H9 (cell line): ENCODE results near the gene ARL8A. TPM values are rescaled to one million over a fixed set of nuclear protein-coding genes. Genes with fewer than 3 reads are reported as not detected.

Experiments
- DNase-seq: peaks from one replicate; pipeline ENCODE4 v3.0.0-alpha.2; 2017
- H2AFZ ChIP-seq: one replicate; pipeline ENCODE4 v1.6.1; 2013; ENCODE audit warnings: mild to moderate bottlenecking, low read length, control low read depth, moderate library complexity
- H2AK5ac ChIP-seq: 2 replicates; pipeline ENCODE4 v1.6.1; 2013; ENCODE audit warnings: low read length, control low read depth, mixed read lengths; ENCODE audit not compliant: insufficient read length
- H2BK120ac ChIP-seq: one replicate; pipeline ENCODE4 v1.6.1; 2013; ENCODE audit warnings: low read depth, mild to moderate bottlenecking, low read length, control low read depth, inconsistent platforms; ENCODE audit not compliant: poor library complexity, severe bottlenecking
- H2BK12ac ChIP-seq: 2 replicates; pipeline ENCODE4 v1.6.1; 2013; ENCODE audit warnings: low read length, control low read depth, mixed read lengths, low read depth; ENCODE audit not compliant: insufficient read length
- H2BK15ac ChIP-seq: 2 replicates; pipeline ENCODE4 v1.6.1; 2013; ENCODE audit warnings: low read depth, low read length, control low read depth
- H2BK20ac ChIP-seq: one replicate; pipeline ENCODE4 v1.6.1; 2013; ENCODE audit warnings: low read depth, mild to moderate bottlenecking, low read length, control low read depth, inconsistent platforms; ENCODE audit not compliant: poor library complexity, severe bottlenecking
- H2BK5ac ChIP-seq: 2 replicates; pipeline ENCODE4 v1.6.1; 2013; ENCODE audit warnings: low read length, control low read depth, mixed read lengths; ENCODE audit not compliant: insufficient read length
- H3K14ac ChIP-seq: 2 replicates; pipeline ENCODE4 v1.6.1; 2013; ENCODE audit warnings: low read length, control low read depth; ENCODE audit not compliant: insufficient read depth
- H3K18ac ChIP-seq: 2 replicates; pipeline ENCODE4 v1.6.1; 2013; ENCODE audit warnings: low read depth, mild to moderate bottlenecking, mixed read lengths, low read length, control low read depth; ENCODE audit not compliant: insufficient read length
- H3K23ac ChIP-seq: 2 replicates; pipeline ENCODE4 v1.6.1; 2013; ENCODE audit warnings: low read length, control low read depth, mixed read lengths, low read depth; ENCODE audit not compliant: insufficient read length
- H3K23me2 ChIP-seq: 2 replicates; pipeline ENCODE4 v1.6.1; 2013; ENCODE audit warnings: low read depth, mild to moderate bottlenecking, mixed read lengths, low read length, control low read depth; ENCODE audit not compliant: insufficient read length, poor library complexity, severe bottlenecking
- H3K27ac ChIP-seq: 2 replicates; pipeline ENCODE4 v1.5.1; 2013; ENCODE audit warnings: low read length, control low read depth, mixed read lengths, low read depth; ENCODE audit not compliant: insufficient read length
- H3K27me3 ChIP-seq: 2 replicates; pipeline ENCODE4 v1.6.1; 2013; ENCODE audit warnings: low read length, control low read depth, inconsistent platforms; ENCODE audit not compliant: insufficient read depth
- H3K4ac ChIP-seq: 2 replicates; pipeline ENCODE4 v1.6.1; 2013; ENCODE audit warnings: low read depth, mild to moderate bottlenecking, control low read depth, inconsistent platforms, low read length, moderate library complexity
- H3K4me1 ChIP-seq: 2 replicates; pipeline ENCODE4 v1.6.1; 2013; ENCODE audit warnings: low read length, control low read depth, inconsistent platforms; ENCODE audit not compliant: insufficient read depth
- H3K4me2 ChIP-seq: 2 replicates; pipeline ENCODE4 v1.6.1; 2013; ENCODE audit warnings: low read length, control low read depth, mixed read lengths; ENCODE audit not compliant: insufficient read length, insufficient read depth
- H3K56ac ChIP-seq: 2 replicates; pipeline ENCODE4 v1.6.1; 2013; ENCODE audit warnings: low read depth, mild to moderate bottlenecking, mixed read lengths, low read length, control low read depth; ENCODE audit not compliant: insufficient read length
- H3K79me1 ChIP-seq: 2 replicates; pipeline ENCODE4 v1.6.1; 2013; ENCODE audit warnings: low read depth, mild to moderate bottlenecking, moderate library complexity, low read length, control low read depth, inconsistent platforms; ENCODE audit not compliant: insufficient read depth, poor library complexity, severe bottlenecking
- H3K79me2 ChIP-seq: 2 replicates; pipeline ENCODE4 v1.6.1; 2013; ENCODE audit warnings: low read length, control low read depth, inconsistent platforms; ENCODE audit not compliant: insufficient read depth
- H3K9ac ChIP-seq: 2 replicates; pipeline ENCODE4 v1.6.1; 2013; ENCODE audit warnings: low read length, control low read depth, mixed read lengths; ENCODE audit not compliant: insufficient read length; ENCODE audit errors: extremely low read depth
- H3K9me3 ChIP-seq: one replicate; pipeline ENCODE4 v1.6.1; 2013; ENCODE audit warnings: low read depth, low read length, inconsistent platforms; ENCODE audit not compliant: control insufficient read depth
- H3T11ph ChIP-seq: one replicate; pipeline ENCODE4 v1.6.1; 2013; ENCODE audit warnings: mild to moderate bottlenecking, low read length, control low read depth, inconsistent platforms
- H4K20me1 ChIP-seq: one replicate; pipeline ENCODE4 v1.6.1; 2013; ENCODE audit not compliant: control insufficient read depth, insufficient read length, insufficient read depth
- H4K5ac ChIP-seq: 2 replicates; pipeline ENCODE4 v1.6.1; 2013; ENCODE audit warnings: low read depth, mild to moderate bottlenecking, mixed read lengths, low read length, control low read depth; ENCODE audit not compliant: insufficient read length
- H4K8ac ChIP-seq: replicated peaks from 2 replicates; pipeline ENCODE4 v1.6.1; 2013; ENCODE audit warnings: low read length, control low read depth, mixed read lengths, low read depth; ENCODE audit not compliant: insufficient read length
- H4K91ac ChIP-seq: 2 replicates; pipeline ENCODE4 v1.6.1; 2013; ENCODE audit warnings: low read depth, mild to moderate bottlenecking, moderate library complexity, mixed read lengths, low read length, control low read depth; ENCODE audit not compliant: insufficient read length
- H3K27ac Mint-ChIP-seq, 3 experiments: 2 replicates in 2 of 3; 3 replicates in 1 of 3; pipeline ENCODE4 v1.8.0; 2020 to 2021; ENCODE audit warnings: mixed read lengths in 3 of 3, mild to moderate bottlenecking in 1 of 3, moderate library complexity in 1 of 3
- H3K27me3 Mint-ChIP-seq: 2 replicates; pipeline ENCODE4 v1.8.0; 2021; ENCODE audit warnings: low read depth, mild to moderate bottlenecking, moderate library complexity, mixed read lengths
- H3K36me3 Mint-ChIP-seq, 3 experiments: 2 replicates in 2 of 3; 3 replicates in 1 of 3; pipeline ENCODE4 v1.8.0; 2020 to 2021; ENCODE audit warnings: low read depth in 3 of 3, mixed read lengths in 3 of 3; ENCODE audit not compliant: insufficient read depth in 1 of 3
- H3K4me1 Mint-ChIP-seq, 2 experiments: 2 replicates each; pipeline ENCODE4 v1.8.0; 2020; ENCODE audit warnings: mixed read lengths in 2 of 2
- H3K4me3 Mint-ChIP-seq, 2 experiments: 2 replicates in 1 of 2; 3 replicates in 1 of 2; pipeline ENCODE4 v1.8.0; 2020 to 2021; ENCODE audit warnings: mild to moderate bottlenecking in 2 of 2, mixed read lengths in 2 of 2, moderate library complexity in 1 of 2
- H3K9me3 Mint-ChIP-seq, 2 experiments: 2 replicates in 1 of 2; 3 replicates in 1 of 2; pipeline ENCODE4 v1.8.0; 2020; ENCODE audit warnings: mild to moderate bottlenecking in 2 of 2, mixed read lengths in 2 of 2, moderate library complexity in 1 of 2
- WGBS: extraction: QIAGEN DNeasy Blood & Tissue Kit; methylation state at CpG from one replicate; pipeline ENCODE4 v1.1.7; 2013; ENCODE audit warnings: missing lambda C conversion rate, low lambda C conversion rate, mixed read lengths; ENCODE audit not compliant: insufficient read length; ENCODE audit errors: extremely low coverage; 5-methylcytosine and 5-hydroxymethylcytosine counted together
- total RNA-seq: library from RNA; stranded (reverse); gene quantifications from 2 replicates; pipeline ENCODE4 v1.2.1, GENCODE V29; 2021
- TF ChIP-seq, protein P1 (sequence below): fragments of 200-600 bp; sonication (generic); conservative IDR thresholded peaks from 3 replicates; pipeline ENCODE4 v1.8.0; 2021; ENCODE audit warnings: antibody characterized with exemption, mild to moderate bottlenecking

ARL8A gene
- total RNA-seq, 1 experiment from 2014 or later = 67.2 TPM

DNA sequence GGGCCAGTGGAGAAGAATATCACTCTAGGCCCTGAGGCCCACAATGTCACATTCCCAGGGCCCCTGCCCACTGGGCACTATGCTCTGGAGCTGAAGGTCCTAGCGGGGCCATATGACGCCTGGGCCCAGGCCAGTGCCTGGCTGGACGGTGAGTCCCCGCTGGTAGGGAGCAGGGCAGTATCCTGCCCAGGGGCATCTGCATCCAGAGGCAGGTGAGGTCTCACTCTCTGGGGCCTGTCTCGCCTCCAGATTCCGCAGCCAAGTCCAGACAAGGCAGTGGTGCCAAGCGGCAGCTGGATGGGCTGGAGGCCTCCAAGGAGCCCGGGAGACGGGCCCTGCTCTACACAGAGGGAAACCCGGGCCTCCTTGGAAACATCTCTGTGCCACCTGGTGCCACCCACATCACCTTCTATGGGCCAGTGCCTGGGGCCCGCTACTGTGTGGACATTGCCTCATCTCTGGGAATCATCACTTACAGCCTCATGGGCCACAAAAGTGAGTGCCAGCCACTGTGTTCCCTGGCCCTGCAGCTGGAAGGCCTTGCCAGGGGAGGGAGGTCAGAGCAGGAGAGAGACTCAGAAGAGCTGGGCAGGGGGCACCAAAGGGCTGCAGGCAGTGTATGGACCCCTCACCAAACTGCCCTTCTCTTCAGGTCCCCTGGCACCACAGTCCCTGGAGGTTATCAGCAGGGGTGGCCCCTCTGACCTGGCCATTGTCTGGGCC, 26.9 kb upstream of the ARL8A start:
- H3T11ph ChIP-seq = no peak overlapping the region
- H4K5ac ChIP-seq = no peak overlapping the region
- H3K18ac ChIP-seq = no peak overlapping the region
- H3K36me3 Mint-ChIP-seq = no peaks in the 10 kb centered on the region
- no peak overlapping the region for H3K4me3 Mint-ChIP-seq
- peaks cover 2% of the 10 kb centered on the region; the same call in 1 of the 2 replicates for H3K27me3 Mint-ChIP-seq
- no peaks in the 10 kb centered on the region for H3K4me1 ChIP-seq
- H2BK15ac ChIP-seq = no peak overlapping the region
- peak overlapping the region in 1 of 3 experiments; percentile 44; a peak in 1 of 7 replicates for H3K27ac Mint-ChIP-seq
- H3K79me2 ChIP-seq = no peaks in the 10 kb centered on the region
- H3K56ac ChIP-seq = no peak overlapping the region
- no peak overlapping the region for H3K27ac ChIP-seq
- DNase-seq = no peak
- TF ChIP-seq, protein P1, sequence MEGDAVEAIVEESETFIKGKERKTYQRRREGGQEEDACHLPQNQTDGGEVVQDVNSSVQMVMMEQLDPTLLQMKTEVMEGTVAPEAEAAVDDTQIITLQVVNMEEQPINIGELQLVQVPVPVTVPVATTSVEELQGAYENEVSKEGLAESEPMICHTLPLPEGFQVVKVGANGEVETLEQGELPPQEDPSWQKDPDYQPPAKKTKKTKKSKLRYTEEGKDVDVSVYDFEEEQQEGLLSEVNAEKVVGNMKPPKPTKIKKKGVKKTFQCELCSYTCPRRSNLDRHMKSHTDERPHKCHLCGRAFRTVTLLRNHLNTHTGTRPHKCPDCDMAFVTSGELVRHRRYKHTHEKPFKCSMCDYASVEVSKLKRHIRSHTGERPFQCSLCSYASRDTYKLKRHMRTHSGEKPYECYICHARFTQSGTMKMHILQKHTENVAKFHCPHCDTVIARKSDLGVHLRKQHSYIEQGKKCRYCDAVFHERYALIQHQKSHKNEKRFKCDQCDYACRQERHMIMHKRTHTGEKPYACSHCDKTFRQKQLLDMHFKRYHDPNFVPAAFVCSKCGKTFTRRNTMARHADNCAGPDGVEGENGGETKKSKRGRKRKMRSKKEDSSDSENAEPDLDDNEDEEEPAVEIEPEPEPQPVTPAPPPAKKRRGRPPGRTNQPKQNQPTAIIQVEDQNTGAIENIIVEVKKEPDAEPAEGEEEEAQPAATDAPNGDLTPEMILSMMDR = no peak
- no peak overlapping the region for H4K8ac ChIP-seq
- WGBS = no CpG with 5 or more reads among the region's 11 CpGs
- H2AFZ ChIP-seq = no peak overlapping the region
- no peak overlapping the region for H2BK5ac ChIP-seq
- H3K4me1 Mint-ChIP-seq = peaks cover 2 to 19% of the 10 kb centered on the region in 2 experiments
- no peaks in the 10 kb centered on the region for H3K27me3 ChIP-seq
- H3K14ac ChIP-seq = no peak overlapping the region; the same call in 1 of the 2 replicates
- no peak overlapping the region for H2BK120ac ChIP-seq
- H2BK20ac ChIP-seq = no peak overlapping the region
- no peak overlapping the region for H3K4me2 ChIP-seq
- H3K9me3 Mint-ChIP-seq = no peaks in the 10 kb centered on the region
- H4K20me1 ChIP-seq = no peaks in the 10 kb centered on the region
- no peak overlapping the region for H4K91ac ChIP-seq
- H2BK12ac ChIP-seq = no peak overlapping the region
- H2AK5ac ChIP-seq = no peak overlapping the region
- H3K23me2 ChIP-seq = no peaks in the 10 kb centered on the region
- no peak overlapping the region for H3K23ac ChIP-seq
- H3K4ac ChIP-seq = no peak overlapping the region
- no peaks in the 10 kb centered on the region for H3K79me1 ChIP-seq
- H3K9me3 ChIP-seq = no peaks in the 10 kb centered on the region
- no peak overlapping the region for H3K9ac ChIP-seq
